ENCODE measurements around the gene INPP4A.

DNA sequence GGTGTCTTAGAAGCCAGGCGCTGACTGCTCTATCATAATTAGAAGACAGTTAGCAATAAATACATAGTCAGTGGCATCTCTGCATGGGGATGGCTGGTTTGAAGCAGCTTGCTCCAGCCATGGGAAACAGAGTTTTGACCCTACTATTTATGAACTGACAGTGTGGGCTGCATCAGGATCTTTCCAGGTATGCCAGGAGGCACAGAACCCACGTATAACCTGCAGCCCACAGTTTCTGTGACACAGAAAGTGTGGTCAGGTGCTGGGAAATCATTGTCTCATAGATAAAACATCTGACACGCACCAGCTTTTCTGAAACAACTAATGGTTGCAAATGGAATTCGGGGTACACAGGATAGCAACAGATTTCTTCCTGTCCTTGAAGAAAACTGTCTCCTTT lies 34.7 kb downstream of the INPP4A start:
- TF ChIP-seq, protein P1, sequence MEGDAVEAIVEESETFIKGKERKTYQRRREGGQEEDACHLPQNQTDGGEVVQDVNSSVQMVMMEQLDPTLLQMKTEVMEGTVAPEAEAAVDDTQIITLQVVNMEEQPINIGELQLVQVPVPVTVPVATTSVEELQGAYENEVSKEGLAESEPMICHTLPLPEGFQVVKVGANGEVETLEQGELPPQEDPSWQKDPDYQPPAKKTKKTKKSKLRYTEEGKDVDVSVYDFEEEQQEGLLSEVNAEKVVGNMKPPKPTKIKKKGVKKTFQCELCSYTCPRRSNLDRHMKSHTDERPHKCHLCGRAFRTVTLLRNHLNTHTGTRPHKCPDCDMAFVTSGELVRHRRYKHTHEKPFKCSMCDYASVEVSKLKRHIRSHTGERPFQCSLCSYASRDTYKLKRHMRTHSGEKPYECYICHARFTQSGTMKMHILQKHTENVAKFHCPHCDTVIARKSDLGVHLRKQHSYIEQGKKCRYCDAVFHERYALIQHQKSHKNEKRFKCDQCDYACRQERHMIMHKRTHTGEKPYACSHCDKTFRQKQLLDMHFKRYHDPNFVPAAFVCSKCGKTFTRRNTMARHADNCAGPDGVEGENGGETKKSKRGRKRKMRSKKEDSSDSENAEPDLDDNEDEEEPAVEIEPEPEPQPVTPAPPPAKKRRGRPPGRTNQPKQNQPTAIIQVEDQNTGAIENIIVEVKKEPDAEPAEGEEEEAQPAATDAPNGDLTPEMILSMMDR (IDR thresholded peaks at IDR 0.05), result no peak
- no peak for TF ChIP-seq POLR2A (IDR thresholded peaks at IDR 0.05)

All from esophagus squamous epithelium (tissue), 4 donors.